Activated T-helper 17 cell treated with anti-CD3 and anti-CD28 coated beads, Interleukin-2, amount 50 U/mL, for 72 hours (primary cell): ENCODE measurements around the gene BBX. TPM values are rescaled to one million over a fixed set of nuclear protein-coding genes. Genes with fewer than 3 reads are reported as not detected.
"Not testable (repeated sequence)": the region's sequence is repeated elsewhere in the genome, so short reads cannot be mapped to it uniquely, and the experiment has no call there.

Experiments used
- ATAC-seq: fragments of 150-1000 bp; cut with Tn5 transposase; replicated peaks from 2 replicates; pipeline ENCODE4 v1.10.0; 2021; ENCODE audit warnings: mild to moderate bottlenecking, moderate library complexity
- H3K27ac Mint-ChIP-seq: one replicate; pipeline ENCODE4 v1.8.0; 2022; ENCODE audit warnings: mixed read lengths
- H3K27me3 Mint-ChIP-seq: one replicate; pipeline ENCODE4 v1.8.0; 2022; ENCODE audit warnings: mixed read lengths
- H3K36me3 Mint-ChIP-seq: one replicate; pipeline ENCODE4 v1.8.0; 2022; ENCODE audit warnings: low read depth, mild to moderate bottlenecking, mixed read lengths
- H3K4me1 Mint-ChIP-seq: one replicate; pipeline ENCODE4 v1.8.0; 2022; ENCODE audit warnings: mixed read lengths
- H3K4me3 Mint-ChIP-seq: one replicate; pipeline ENCODE4 v1.8.0; 2022; ENCODE audit warnings: mild to moderate bottlenecking, mixed read lengths
- H3K9me3 Mint-ChIP-seq: one replicate; pipeline ENCODE4 v1.8.0; 2022; ENCODE audit warnings: mixed read lengths
- total RNA-seq, 2 donors: library from RNA; stranded (reverse); gene quantifications; one replicate each; pipeline ENCODE4 v1.2.3, GENCODE V29; 2022

The BBX gene
- total RNA-seq, 2 donors from 2014 or later, result 29.3 to 32.8 TPM

DNA sequence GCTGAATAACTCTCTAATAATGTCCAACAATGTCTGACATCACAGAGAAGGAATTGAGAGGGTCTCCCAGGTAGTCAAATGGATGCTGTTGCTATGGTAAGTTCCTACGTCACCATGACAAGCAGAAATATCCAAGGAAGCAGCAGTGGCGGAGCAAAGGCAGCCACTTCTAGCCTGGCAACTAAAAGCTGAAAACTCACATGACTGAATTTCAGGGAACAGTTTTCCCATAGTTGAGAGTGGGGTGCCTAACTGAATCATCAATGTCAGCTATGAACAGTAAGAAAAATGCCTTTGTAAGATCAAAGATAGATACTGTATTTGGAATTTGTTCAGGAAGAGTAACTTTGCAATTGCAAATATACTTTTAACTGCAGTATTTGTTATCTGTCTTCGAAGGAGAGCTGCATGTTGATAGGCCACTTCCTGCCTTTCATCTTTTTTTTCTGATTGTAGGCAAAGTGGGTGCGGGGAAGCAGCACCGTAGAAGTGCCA lies 161.7 kb downstream of the BBX start:
- Mint-ChIP-seq H3K9me3 (no peaks in the 10 kb centered on the region), H3K27ac (no peak overlapping the region), H3K27me3 (no peaks in the 10 kb centered on the region), H3K4me3 (peak overlapping the region; percentile 32), H3K36me3 (no peaks in the 10 kb centered on the region), H3K4me1 (peaks cover 37% of the 10 kb centered on the region)
- no peak for ATAC-seq

DNA sequence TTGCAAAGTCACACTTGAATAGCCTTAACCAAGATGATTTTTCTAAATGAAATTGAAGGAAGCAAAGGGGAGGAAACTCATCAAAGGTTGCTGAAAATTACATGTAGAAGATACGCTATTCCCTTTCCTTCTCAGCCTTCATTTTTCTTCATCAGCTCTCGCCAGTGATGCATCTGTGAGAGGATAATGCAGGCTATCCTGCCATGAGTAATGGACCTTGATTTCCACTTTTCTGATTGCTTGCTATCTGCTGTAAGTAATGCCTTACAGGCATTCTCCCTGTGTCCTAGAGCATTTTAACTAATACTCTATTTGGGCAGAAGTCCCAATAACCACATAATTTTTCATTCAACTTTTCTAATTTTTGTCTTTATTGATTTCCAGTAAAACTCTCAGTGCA lies 162.6 kb downstream of the BBX start:
- H3K36me3 Mint-ChIP-seq, result no peaks in the 10 kb centered on the region
- peaks cover 33% of the 10 kb centered on the region for H3K4me1 Mint-ChIP-seq
- H3K27me3 Mint-ChIP-seq, result no peaks in the 10 kb centered on the region
- H3K4me3 Mint-ChIP-seq, result no peak overlapping the region
- no peak overlapping the region for H3K27ac Mint-ChIP-seq
- no peak for ATAC-seq
- H3K9me3 Mint-ChIP-seq, result no peaks in the 10 kb centered on the region

DNA sequence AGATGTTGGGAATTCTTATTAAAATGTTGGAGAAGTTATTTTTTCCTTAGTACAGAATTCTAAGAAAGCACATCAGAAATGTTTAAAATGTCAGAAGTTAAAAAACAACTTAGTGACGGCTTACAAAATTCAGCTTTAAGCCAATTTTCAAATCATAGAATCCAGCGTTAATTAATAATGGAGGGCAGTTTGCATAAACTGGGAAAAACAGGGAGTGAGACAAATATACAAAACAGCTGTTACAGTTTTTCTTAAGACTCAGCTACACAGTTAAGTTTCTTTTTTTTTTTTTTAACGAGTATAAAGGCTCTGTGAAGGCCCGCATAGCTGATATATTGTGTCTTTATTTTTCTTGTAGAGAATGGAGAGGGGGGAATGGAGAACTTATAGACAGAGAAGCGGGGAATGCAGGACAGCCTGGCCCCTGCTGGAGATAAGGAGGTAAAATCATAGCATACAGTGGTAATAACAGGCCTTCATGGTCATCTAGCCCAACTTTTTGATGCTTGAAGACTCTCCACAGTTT lies 164.4 kb downstream of the BBX start:
- Mint-ChIP-seq H3K4me3 (no peak overlapping the region), H3K27me3 (no peaks in the 10 kb centered on the region), H3K27ac (no peak overlapping the region), H3K4me1 (peaks cover 26% of the 10 kb centered on the region), H3K9me3 (no peaks in the 10 kb centered on the region), H3K36me3 (no peaks in the 10 kb centered on the region)
- no peak for ATAC-seq

DNA sequence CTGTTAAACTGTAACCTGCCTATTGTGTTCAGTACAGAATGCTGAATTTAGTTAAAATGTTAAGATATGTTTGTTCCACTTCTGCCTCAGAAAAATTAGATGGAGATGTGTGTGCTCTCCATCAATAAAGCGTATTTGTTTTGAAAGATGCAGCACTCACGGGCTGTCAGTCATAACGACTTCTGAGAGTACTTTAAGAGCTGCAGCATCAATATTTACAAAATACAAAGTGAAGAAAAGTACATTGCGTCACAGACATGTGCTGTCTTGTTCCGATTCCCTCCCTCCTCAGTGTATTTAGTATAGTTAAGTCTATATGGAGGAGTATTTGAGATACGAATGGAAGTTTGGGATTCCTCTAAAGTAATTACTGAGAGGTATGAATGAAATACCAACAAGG lies 166.6 kb downstream of the BBX start:
- no peaks in the 10 kb centered on the region for H3K9me3 Mint-ChIP-seq
- peaks cover 9% of the 10 kb centered on the region for H3K4me1 Mint-ChIP-seq
- ATAC-seq, result no peak
- no peak overlapping the region for H3K27ac Mint-ChIP-seq
- no peaks in the 10 kb centered on the region for H3K36me3 Mint-ChIP-seq
- H3K4me3 Mint-ChIP-seq, result no peak overlapping the region
- no peaks in the 10 kb centered on the region for H3K27me3 Mint-ChIP-seq

- Mint-ChIP-seq H3K36me3 (no peaks in the 10 kb centered on the region), H3K27me3 (no peaks in the 10 kb centered on the region), H3K4me3 (no peak overlapping the region), H3K4me1 (no peaks in the 10 kb centered on the region), H3K27ac (no peak overlapping the region), H3K9me3 (no peaks in the 10 kb centered on the region)
- peak; percentile 37 for ATAC-seq
Measured at GRCh38 chr3:107690522-107691138, 167.9 kb downstream of the BBX start.

- not testable (repeated sequence) for H3K9me3 Mint-ChIP-seq, H3K27ac Mint-ChIP-seq, H3K36me3 Mint-ChIP-seq, H3K27me3 Mint-ChIP-seq, H3K4me3 Mint-ChIP-seq, H3K4me1 Mint-ChIP-seq, ATAC-seq
Measured at GRCh38 chr3:107691984-107692383, 169.2 kb downstream of the BBX start.

GRCh38 chr3:107697348-107697747 lies 174.6 kb downstream of the BBX start:
- H3K27me3 Mint-ChIP-seq, ATAC-seq, H3K27ac Mint-ChIP-seq, H3K36me3 Mint-ChIP-seq, H3K9me3 Mint-ChIP-seq, H3K4me1 Mint-ChIP-seq: not testable (repeated sequence)
- peak overlapping the region; percentile 52 for H3K4me3 Mint-ChIP-seq

- H3K27ac Mint-ChIP-seq, H3K36me3 Mint-ChIP-seq, ATAC-seq, H3K27me3 Mint-ChIP-seq, H3K9me3 Mint-ChIP-seq: not testable (repeated sequence)
- peak overlapping the region; percentile 52 for H3K4me3 Mint-ChIP-seq
- peaks cover 13% of the 10 kb centered on the region for H3K4me1 Mint-ChIP-seq
Measured at GRCh38 chr3:107697855-107698254, 175.1 kb downstream of the BBX start.

DNA sequence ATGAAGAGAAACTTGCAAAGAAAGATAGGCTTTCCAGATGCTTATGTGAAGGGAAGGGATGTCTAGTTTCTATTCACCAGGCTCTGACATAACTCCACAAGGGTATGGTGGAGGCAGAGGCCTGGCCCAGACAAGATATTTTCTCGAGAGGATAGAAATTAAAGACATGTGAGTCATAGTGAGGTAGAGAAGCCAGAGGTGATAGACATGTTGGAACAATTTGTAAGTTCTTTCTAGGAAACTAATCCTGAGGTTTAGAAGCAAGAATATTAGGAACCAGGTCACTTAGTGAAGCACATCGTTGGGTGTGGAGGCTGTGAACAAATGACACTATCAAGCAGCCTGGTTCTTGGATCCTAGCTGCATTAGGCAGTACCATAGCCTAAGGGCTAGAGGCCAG lies 176.9 kb downstream of the BBX start:
- H3K27me3 Mint-ChIP-seq, result no peaks in the 10 kb centered on the region
- no peak overlapping the region for H3K27ac Mint-ChIP-seq
- ATAC-seq, result no peak
- no peaks in the 10 kb centered on the region for H3K9me3 Mint-ChIP-seq
- no peak overlapping the region for H3K4me3 Mint-ChIP-seq
- no peaks in the 10 kb centered on the region for H3K36me3 Mint-ChIP-seq
- peaks cover 17% of the 10 kb centered on the region for H3K4me1 Mint-ChIP-seq

GRCh38 chr3:107701299-107701698 lies 178.5 kb downstream of the BBX start:
- Mint-ChIP-seq H3K4me3 (no peak overlapping the region), H3K27me3 (no peaks in the 10 kb centered on the region), H3K4me1 (peaks cover 21% of the 10 kb centered on the region), H3K9me3 (no peaks in the 10 kb centered on the region), H3K36me3 (no peaks in the 10 kb centered on the region), H3K27ac (no peak overlapping the region)
- no peak for ATAC-seq

- no peaks in the 10 kb centered on the region for H3K27me3 Mint-ChIP-seq
- peak overlapping the region; percentile 44 for H3K27ac Mint-ChIP-seq
- H3K9me3 Mint-ChIP-seq, result no peaks in the 10 kb centered on the region
- no peak overlapping the region for H3K4me3 Mint-ChIP-seq
- no peak for ATAC-seq
- peaks cover 21% of the 10 kb centered on the region for H3K4me1 Mint-ChIP-seq
- no peaks in the 10 kb centered on the region for H3K36me3 Mint-ChIP-seq
Measured at GRCh38 chr3:107704477-107704876, 181.7 kb downstream of the BBX start.

GRCh38 chr3:107705046-107705445 lies 182.3 kb downstream of the BBX start:
- ATAC-seq, result no peak
- H3K36me3 Mint-ChIP-seq, result peaks cover 2% of the 10 kb centered on the region
- H3K27ac Mint-ChIP-seq, result peak overlapping the region; percentile 44
- no peaks in the 10 kb centered on the region for H3K27me3 Mint-ChIP-seq
- H3K4me3 Mint-ChIP-seq, result no peak overlapping the region
- peaks cover 21% of the 10 kb centered on the region for H3K4me1 Mint-ChIP-seq
- no peaks in the 10 kb centered on the region for H3K9me3 Mint-ChIP-seq

GRCh38 chr3:107710851-107711250 lies 188.1 kb downstream of the BBX start:
- ATAC-seq, result no peak
- H3K27me3 Mint-ChIP-seq, result no peaks in the 10 kb centered on the region
- H3K27ac Mint-ChIP-seq, result no peak overlapping the region
- peaks cover 57% of the 10 kb centered on the region for H3K36me3 Mint-ChIP-seq
- H3K9me3 Mint-ChIP-seq, result no peaks in the 10 kb centered on the region
- H3K4me3 Mint-ChIP-seq, result no peak overlapping the region
- peaks cover 11% of the 10 kb centered on the region for H3K4me1 Mint-ChIP-seq

DNA sequence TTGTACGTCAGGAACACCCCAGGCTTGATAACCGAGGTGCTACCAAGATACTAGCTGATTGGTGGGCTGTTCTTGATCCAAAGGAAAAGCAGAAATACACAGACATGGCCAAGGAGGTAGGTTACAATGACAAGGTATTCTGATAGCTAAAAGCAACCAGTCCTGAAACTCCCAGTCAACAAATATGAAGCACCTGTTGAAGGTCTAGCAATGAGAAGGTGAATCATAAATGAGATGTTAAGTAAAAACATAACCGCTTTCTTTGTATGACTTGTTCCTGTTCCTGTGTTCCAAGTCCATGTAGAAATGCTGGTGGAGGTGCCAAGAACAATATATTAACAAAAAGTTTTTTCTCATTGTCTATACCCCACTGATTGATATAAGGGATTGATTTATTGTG lies 194.0 kb downstream of the BBX start:
- H3K4me3 Mint-ChIP-seq, result no peak overlapping the region
- peak; percentile 32 for ATAC-seq
- no peaks in the 10 kb centered on the region for H3K9me3 Mint-ChIP-seq
- H3K4me1 Mint-ChIP-seq, result peaks cover 13% of the 10 kb centered on the region
- peaks cover 78% of the 10 kb centered on the region for H3K36me3 Mint-ChIP-seq
- H3K27ac Mint-ChIP-seq, result no peak overlapping the region
- no peaks in the 10 kb centered on the region for H3K27me3 Mint-ChIP-seq

GRCh38 chr3:107718547-107718946 lies 195.8 kb downstream of the BBX start:
- Mint-ChIP-seq H3K27ac (no peak overlapping the region), H3K27me3 (no peaks in the 10 kb centered on the region), H3K9me3 (no peaks in the 10 kb centered on the region), H3K36me3 (peaks cover 62% of the 10 kb centered on the region), H3K4me3 (no peak overlapping the region), H3K4me1 (peaks cover 5% of the 10 kb centered on the region)
- ATAC-seq, result no peak
